Smooth muscle cell (in vitro differentiated cells): Measurements from ENCODE around the gene B3GALT6. TPM values are rescaled to one million over a fixed set of nuclear protein-coding genes. Genes with fewer than 3 reads are reported as not detected.

Experiments
- DNase-seq: peaks from one replicate; lab custom pipeline; 2025; ENCODE audit not compliant: unreplicated experiment; lab: John Stamatoyannopoulos, UW
- H2AFZ ChIP-seq: fragments of 200-600 bp; sonication (generic); 2 replicates; pipeline ENCODE4 v1.6.0; 2016; ENCODE audit warnings: antibody characterized with exemption, low read depth, mild to moderate bottlenecking
- H3F3A ChIP-seq: fragments of 200-600 bp; sonication (generic); 2 replicates; pipeline ENCODE4 v1.6.0; 2017; ENCODE audit warnings: antibody characterized with exemption, low read depth
- H3K27ac ChIP-seq: fragments of 200-600 bp; sonication (generic); 2 replicates; pipeline ENCODE4 v1.5.1; 2016; ENCODE audit warnings: low read depth, mild to moderate bottlenecking
- H3K27me3 ChIP-seq: fragments of 200-600 bp; sonication (generic); 2 replicates; pipeline ENCODE4 v1.6.1; 2016; ENCODE audit warnings: low read depth, mild to moderate bottlenecking
- H3K36me3 ChIP-seq: fragments of 200-600 bp; sonication (generic); 2 replicates; pipeline ENCODE4 v1.5.1; 2016; ENCODE audit warnings: low read depth
- H3K4me1 ChIP-seq: fragments of 200-600 bp; sonication (generic); 2 replicates; pipeline ENCODE4 v1.5.1; 2016; ENCODE audit warnings: low read depth
- H3K4me2 ChIP-seq: fragments of 200-600 bp; sonication (generic); 2 replicates; pipeline ENCODE4 v1.6.0; 2016; ENCODE audit warnings: mild to moderate bottlenecking
- H3K4me3 ChIP-seq: fragments of 200-600 bp; sonication (generic); 2 replicates; pipeline ENCODE4 v1.5.1; 2016; ENCODE audit warnings: mild to moderate bottlenecking
- H3K79me2 ChIP-seq: fragments of 200-600 bp; sonication (generic); 2 replicates; pipeline ENCODE4 v1.6.0; 2016; ENCODE audit warnings: low read depth, mild to moderate bottlenecking
- H3K9ac ChIP-seq: fragments of 200-600 bp; sonication (generic); 2 replicates; pipeline ENCODE4 v1.6.0; 2016; ENCODE audit warnings: low read depth
- H3K9me3 ChIP-seq: fragments of 200-600 bp; sonication (generic); replicated peaks from 2 replicates; pipeline ENCODE4 v1.5.1; 2016; ENCODE audit warnings: low read depth
- H4K20me1 ChIP-seq: fragments of 200-600 bp; sonication (generic); 2 replicates; pipeline ENCODE4 v1.6.0; 2016; ENCODE audit warnings: low read depth
- WGBS: methylation state at CpG from one replicate; pipeline ENCODE4 v1.1.7; 2016; ENCODE audit warnings: low lambda C conversion rate; 5-methylcytosine and 5-hydroxymethylcytosine counted together
- polyA plus RNA-seq: library from polyadenylated mRNA; unstranded; fragments of >200 nt; fragmentation: Nextera tagmentation; extraction: Ambion mirVana; gene quantifications from 2 replicates; pipeline ENCODE4 v1.2.1, GENCODE V29; 2016
- total RNA-seq: library from RNA; depleted of rRNA; stranded (reverse); fragments of >200 nt; gene quantifications from 2 replicates; pipeline ENCODE4 v1.2.3, GENCODE V29; 2014
- TF ChIP-seq, protein P1 (sequence below): fragments of 200-600 bp; sonication (generic); IDR thresholded peaks from 2 replicates; pipeline ENCODE4 v1.5.1; 2017; ENCODE audit warnings: borderline replicate concordance, mild to moderate bottlenecking, antibody characterized with exemption; ENCODE audit not compliant: insufficient read depth, poor library complexity, severe bottlenecking

The B3GALT6 gene
- total and polyA plus RNA-seq, 2 experiments from 2014 or later: 15.0 to 33.2 TPM

DNA sequence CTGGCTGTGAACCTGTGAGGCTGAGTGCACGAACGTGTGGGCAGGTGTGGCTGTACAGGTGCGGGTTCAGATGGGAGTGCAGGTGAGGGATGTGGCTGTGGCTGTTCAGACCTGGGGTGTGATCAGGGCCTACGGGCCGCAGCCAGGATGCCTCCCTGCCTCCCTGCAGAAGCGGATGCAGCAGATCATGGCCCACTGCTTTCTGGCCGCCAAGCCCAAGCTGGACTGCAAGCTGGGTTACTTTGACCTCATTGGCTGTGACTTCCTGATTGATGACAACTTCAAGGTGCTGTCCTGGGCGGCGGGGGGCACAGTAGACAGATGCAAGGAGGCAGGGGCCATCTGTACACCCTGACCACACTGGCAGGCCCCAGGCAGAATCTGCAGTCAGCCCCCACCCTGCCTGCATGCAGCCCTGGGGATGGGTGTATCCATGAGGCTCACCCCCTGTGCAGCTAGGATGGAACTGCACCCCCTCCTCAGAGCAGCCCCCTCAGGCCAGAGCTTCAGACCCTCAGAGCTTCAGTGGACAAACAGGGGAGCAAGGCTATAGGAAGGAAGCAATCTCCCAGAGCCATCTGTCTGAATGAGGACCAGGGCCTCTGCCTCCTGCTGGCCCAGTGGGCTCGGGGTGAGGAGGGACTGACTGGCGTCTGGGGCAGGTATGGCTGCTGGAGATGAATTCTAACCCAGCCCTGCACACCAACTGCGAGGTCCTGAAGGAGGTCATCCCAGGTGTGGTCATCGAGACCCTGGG is 35.4 kb upstream of the B3GALT6 start:
- Histone ChIP-seq H3K9me3 (no peaks in the 10 kb centered on the region), H3K27me3 (no peaks in the 10 kb centered on the region), H3K36me3 (no peaks in the 10 kb centered on the region), H3K79me2 (no peaks in the 10 kb centered on the region), H3K4me3 (no peak overlapping the region), H2AFZ (no peak overlapping the region), H3K9ac (no peak overlapping the region), H3K27ac (no peak overlapping the region), H3K4me2 (no peak overlapping the region), H3F3A (no peaks in the 10 kb centered on the region), H4K20me1 (no peaks in the 10 kb centered on the region), H3K4me1 (no peaks in the 10 kb centered on the region)
- 90% methylated on average over 13 of the region's 13 CpGs for WGBS
- TF ChIP-seq, protein P1, sequence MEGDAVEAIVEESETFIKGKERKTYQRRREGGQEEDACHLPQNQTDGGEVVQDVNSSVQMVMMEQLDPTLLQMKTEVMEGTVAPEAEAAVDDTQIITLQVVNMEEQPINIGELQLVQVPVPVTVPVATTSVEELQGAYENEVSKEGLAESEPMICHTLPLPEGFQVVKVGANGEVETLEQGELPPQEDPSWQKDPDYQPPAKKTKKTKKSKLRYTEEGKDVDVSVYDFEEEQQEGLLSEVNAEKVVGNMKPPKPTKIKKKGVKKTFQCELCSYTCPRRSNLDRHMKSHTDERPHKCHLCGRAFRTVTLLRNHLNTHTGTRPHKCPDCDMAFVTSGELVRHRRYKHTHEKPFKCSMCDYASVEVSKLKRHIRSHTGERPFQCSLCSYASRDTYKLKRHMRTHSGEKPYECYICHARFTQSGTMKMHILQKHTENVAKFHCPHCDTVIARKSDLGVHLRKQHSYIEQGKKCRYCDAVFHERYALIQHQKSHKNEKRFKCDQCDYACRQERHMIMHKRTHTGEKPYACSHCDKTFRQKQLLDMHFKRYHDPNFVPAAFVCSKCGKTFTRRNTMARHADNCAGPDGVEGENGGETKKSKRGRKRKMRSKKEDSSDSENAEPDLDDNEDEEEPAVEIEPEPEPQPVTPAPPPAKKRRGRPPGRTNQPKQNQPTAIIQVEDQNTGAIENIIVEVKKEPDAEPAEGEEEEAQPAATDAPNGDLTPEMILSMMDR: no peak
- no peak for DNase-seq

DNA sequence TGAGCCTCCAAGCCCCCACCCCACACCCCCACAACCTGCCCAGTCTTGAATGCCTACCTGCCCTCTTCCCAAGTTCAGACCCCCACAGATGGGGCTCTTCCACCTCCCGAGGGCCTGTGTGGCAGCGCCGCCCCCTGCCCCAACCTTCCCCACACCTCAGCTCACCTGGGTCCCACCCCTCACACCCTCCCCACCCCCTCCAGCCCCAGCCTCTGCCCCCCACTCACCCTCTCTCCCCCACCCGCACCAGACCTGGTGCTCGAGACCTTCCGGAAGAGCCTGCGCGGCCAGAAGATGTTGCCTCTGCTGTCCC is 34.9 kb upstream of the B3GALT6 start:
- no peaks in the 10 kb centered on the region for H3K79me2 ChIP-seq
- DNase-seq: no peak
- H3K27ac ChIP-seq: no peak overlapping the region
- H3K4me3 ChIP-seq: no peak overlapping the region
- no peaks in the 10 kb centered on the region for H4K20me1 ChIP-seq
- no peaks in the 10 kb centered on the region for H3K27me3 ChIP-seq
- H3F3A ChIP-seq: no peaks in the 10 kb centered on the region
- H3K9me3 ChIP-seq: no peaks in the 10 kb centered on the region
- 100% methylated on average over 5 of the region's 8 CpGs for WGBS
- no peak overlapping the region for H2AFZ ChIP-seq
- no peak overlapping the region for H3K4me2 ChIP-seq
- no peaks in the 10 kb centered on the region for H3K4me1 ChIP-seq
- TF ChIP-seq, protein P1: no peak
- H3K36me3 ChIP-seq: no peaks in the 10 kb centered on the region
- no peak overlapping the region for H3K9ac ChIP-seq

DNA sequence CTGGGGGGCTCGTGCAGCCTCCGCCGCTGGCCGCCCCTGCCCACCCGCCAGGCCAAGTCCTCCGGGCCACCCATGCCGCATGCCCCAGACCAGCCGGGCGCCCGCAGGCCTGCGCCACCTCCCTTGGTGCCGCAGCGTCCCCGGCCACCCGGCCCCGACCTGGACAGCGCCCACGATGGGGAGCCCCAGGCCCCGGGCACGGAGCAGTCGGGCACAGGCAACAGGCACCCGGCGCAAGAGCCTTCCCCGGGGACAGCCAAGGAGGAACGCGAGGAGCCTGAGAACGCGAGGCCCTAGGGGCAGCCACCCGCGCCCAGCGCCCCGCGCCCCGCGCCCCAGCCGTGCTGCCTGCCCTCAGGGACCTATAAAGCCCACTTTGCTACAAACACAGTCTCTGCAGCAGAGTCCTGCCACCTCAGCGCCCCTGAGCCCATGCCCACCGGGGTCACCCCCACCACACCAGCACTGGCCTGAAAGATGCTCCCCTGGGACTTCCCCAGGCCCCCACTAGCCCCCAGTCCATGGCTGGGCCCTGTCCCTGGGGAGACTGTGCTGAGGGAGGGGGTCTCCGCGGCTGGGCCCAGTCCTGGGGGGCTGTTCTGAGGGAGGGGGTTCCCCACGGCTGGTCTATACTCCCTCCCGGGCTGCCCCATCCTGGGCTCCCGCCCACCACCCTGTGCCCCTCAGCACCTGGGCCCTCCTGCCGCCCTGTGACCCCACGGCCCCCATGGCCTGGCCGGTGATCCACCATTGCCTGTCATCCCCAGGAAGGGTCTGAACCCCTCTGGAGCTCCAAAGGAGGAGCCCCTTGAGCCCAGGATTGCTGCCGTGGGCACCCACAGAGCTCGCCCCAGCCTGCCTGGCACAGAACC is 34.2 kb upstream of the B3GALT6 start:
- Histone ChIP-seq H3K79me2 (no peaks in the 10 kb centered on the region), H3K9me3 (no peaks in the 10 kb centered on the region), H3F3A (no peaks in the 10 kb centered on the region), H3K27me3 (no peaks in the 10 kb centered on the region), H3K27ac (no peak overlapping the region), H4K20me1 (no peaks in the 10 kb centered on the region), H3K4me2 (no peak overlapping the region), H3K9ac (no peak overlapping the region), H3K36me3 (no peaks in the 10 kb centered on the region), H3K4me1 (no peaks in the 10 kb centered on the region), H3K4me3 (no peak overlapping the region), H2AFZ (no peak overlapping the region)
- 96% methylated on average over 37 of the region's 48 CpGs for WGBS
- DNase-seq: no peak
- TF ChIP-seq, protein P1: no peak
